Vagina (tissue), 2 donors: Measurements from ENCODE around the gene UBIAD1. TPM values are rescaled to one million over a fixed set of nuclear protein-coding genes. Genes with fewer than 3 reads are reported as not detected.

Source experiments
- DNase-seq, 2 donors: peaks; one replicate each; pipeline ENCODE4 v3.0.0-alpha.2; 2017; ENCODE audit errors: extremely low spot score in 2 of 2
- H3K27ac ChIP-seq: fragments of 200-600 bp; sonication (generic); one replicate; pipeline ENCODE4 v1.5.1; 2019
- H3K27me3 ChIP-seq: fragments of 200-600 bp; sonication (generic); one replicate; pipeline ENCODE4 v1.5.1; 2019
- H3K36me3 ChIP-seq, 2 donors: fragments of 200-600 bp; sonication (generic); one replicate each; pipeline ENCODE4 v1.5.1; 2017 to 2019
- H3K4me1 ChIP-seq: fragments of 200-600 bp; sonication (generic); one replicate; pipeline ENCODE4 v1.5.1; 2019
- H3K4me3 ChIP-seq, 2 donors: fragments of 200-600 bp; sonication (generic); 1 replicate in 1 of 2; 2 replicates in 1 of 2; pipeline ENCODE4 v1.5.1; 2016 to 2019
- H3K9me3 ChIP-seq: fragments of 200-600 bp; sonication (generic); one replicate; pipeline ENCODE4 v1.5.1; 2019
- POLR2A ChIP-seq, 2 donors: fragments of 450-650 bp; IDR thresholded peaks; one replicate each; pipeline ENCODE4 v1.6.1; 2017; ENCODE audit warnings: antibody characterized with exemption in 2 of 2, mild to moderate bottlenecking in 2 of 2, moderate library complexity in 2 of 2
- POLR2AphosphoS5 ChIP-seq, 2 donors: sonication (generic); formaldehyde crosslinking; IDR thresholded peaks; one replicate each; pipeline ENCODE4 v1.9.0; 2017; ENCODE audit warnings: antibody characterized with exemption in 2 of 2, mild to moderate bottlenecking in 2 of 2, low read depth in 1 of 2; ENCODE audit not compliant: insufficient read depth in 1 of 2
- intact Hi-C: fragments of 100-400 bp; cut with DNase I; formaldehyde crosslinking; loops from one replicate; pipeline ENCODE4 v1.15.1; 2023
- total RNA-seq: library from RNA; depleted of rRNA; stranded (reverse); fragments of >200 nt; gene quantifications from one replicate; pipeline ENCODE4 v1.2.3, GENCODE V29; 2016
- TF ChIP-seq, protein P1 (sequence below), 3 experiments: fragments of 450-650 bp in 2 of 3; fragments of 200-600 bp in 1 of 3; sonication (generic) in 1 of 3; IDR thresholded peaks; one replicate each; pipeline ENCODE4 v1.5.1; 2017 to 2019; ENCODE audit warnings: antibody characterized with exemption in 3 of 3, mild to moderate bottlenecking in 2 of 3, moderate library complexity in 2 of 3

Gene UBIAD1
- total RNA-seq, 1 donor from 2014 or later = 8.6 TPM

DNA sequence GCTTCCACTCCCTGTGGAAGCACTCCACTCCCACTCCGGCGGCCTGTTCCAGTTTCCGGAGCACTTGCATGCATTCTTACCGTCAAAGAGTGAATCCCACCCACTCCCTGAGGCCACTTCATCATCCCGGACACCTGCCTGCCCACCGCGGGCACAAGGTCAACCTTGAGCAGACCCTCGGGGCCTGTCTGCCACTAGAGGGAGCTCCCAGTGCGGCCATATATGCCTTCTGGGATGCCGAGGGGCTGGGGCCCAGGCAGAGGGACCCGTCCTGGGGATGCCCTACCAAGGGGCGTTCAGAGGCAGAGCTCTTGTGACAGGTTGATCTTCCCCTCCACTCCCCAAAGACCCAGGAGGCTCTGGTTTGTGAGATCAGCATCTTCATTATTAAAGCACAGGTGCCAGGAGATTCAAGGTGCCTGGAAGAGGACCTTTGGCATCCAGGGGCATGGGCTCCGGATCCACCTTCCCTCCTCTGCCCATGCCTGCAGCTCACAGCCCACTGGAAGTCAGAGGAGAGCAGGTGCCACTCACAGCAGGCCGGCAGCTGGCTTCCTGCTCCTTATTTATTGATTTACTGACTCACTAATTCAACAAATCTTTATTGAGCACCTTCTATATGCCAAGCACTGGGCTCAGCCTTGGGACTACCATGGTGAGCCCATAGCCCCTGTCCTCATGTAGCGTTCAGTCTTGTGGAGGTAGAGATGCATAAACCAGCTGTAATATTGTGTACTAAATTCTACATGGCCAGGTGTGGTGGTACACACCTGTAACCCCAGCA, 47.3 kb downstream of the UBIAD1 start:
- no peak overlapping the region for H3K27ac ChIP-seq
- TF ChIP-seq, protein P1, sequence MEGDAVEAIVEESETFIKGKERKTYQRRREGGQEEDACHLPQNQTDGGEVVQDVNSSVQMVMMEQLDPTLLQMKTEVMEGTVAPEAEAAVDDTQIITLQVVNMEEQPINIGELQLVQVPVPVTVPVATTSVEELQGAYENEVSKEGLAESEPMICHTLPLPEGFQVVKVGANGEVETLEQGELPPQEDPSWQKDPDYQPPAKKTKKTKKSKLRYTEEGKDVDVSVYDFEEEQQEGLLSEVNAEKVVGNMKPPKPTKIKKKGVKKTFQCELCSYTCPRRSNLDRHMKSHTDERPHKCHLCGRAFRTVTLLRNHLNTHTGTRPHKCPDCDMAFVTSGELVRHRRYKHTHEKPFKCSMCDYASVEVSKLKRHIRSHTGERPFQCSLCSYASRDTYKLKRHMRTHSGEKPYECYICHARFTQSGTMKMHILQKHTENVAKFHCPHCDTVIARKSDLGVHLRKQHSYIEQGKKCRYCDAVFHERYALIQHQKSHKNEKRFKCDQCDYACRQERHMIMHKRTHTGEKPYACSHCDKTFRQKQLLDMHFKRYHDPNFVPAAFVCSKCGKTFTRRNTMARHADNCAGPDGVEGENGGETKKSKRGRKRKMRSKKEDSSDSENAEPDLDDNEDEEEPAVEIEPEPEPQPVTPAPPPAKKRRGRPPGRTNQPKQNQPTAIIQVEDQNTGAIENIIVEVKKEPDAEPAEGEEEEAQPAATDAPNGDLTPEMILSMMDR (IDR thresholded peaks at IDR 0.05) = no peak
- TF ChIP-seq POLR2AphosphoS5 (IDR thresholded peaks at IDR 0.05; ENCODE audit: insufficient read depth in 1 of 2, low read depth in 1 of 2) (no peak), POLR2A (IDR thresholded peaks at IDR 0.05) (no peak)

DNA sequence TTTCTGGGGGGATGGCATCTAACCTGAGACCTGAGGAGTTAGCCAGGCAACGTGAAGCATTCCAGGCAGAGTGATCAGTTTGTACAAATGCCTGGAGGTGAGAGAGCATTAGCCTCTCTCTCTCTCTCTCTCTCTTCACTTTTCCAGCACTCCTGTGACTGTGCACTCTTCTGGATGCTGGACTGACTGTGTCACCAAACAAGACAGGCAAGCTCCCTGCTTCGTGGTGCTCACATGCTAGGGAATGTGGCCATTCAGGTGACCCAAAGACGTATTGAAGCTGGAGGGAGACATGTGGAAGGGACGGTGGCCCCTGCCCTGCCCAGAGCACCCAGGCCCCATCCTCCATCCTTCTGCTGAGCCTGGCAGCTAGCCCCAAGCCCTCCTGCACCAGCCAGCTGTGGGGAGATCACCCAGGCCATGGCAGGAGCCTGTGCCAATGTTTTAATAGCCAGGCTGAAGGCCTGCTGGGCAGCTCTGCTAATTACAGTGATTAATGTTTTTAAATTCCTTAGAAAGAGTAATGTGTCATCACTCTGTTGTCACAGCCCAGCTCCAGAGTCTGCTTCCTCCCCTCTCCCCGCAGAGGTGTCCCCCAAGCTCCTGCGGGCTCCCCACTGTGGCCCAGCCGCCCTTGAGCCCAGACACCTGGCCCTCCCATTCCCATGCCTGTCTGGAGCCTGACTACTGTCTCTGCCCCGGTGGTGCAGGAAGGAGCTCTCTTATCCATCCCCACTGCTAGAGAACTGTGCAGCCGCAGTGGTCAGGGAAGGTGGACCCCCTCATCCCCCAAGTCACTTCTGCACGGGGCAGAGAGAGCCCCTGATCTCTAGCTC, 48.9 kb downstream of the UBIAD1 start:
- Histone ChIP-seq H3K36me3 (no peaks in the 10 kb centered on the region), H3K9me3 (no peaks in the 10 kb centered on the region), H3K27ac (no peak overlapping the region), H3K4me1 (no peaks in the 10 kb centered on the region), H3K4me3 (no peak overlapping the region), H3K27me3 (no peaks in the 10 kb centered on the region)
- DNase-seq = no peak
- intact Hi-C loops = loop anchor here (10.0 kb wide), 1 partner anchor 293 kb away; no protein-coding TSS in a partner anchor
- TF ChIP-seq POLR2A (IDR thresholded peaks at IDR 0.05) (no peak), POLR2AphosphoS5 (IDR thresholded peaks at IDR 0.05; ENCODE audit: insufficient read depth in 1 of 2, low read depth in 1 of 2) (no peak)
- TF ChIP-seq, protein P1 (IDR thresholded peaks at IDR 0.05) = no peak

More for the DNA sequence above, 47.3 kb downstream of the UBIAD1 start:
- Histone ChIP-seq H3K4me3 (no peak overlapping the region), H3K9me3 (no peaks in the 10 kb centered on the region), H3K4me1 (no peaks in the 10 kb centered on the region), H3K36me3 (no peaks in the 10 kb centered on the region), H3K27me3 (no peaks in the 10 kb centered on the region)
- intact Hi-C loops = loop anchor here (10.0 kb wide), 1 partner anchor 294 kb away; no protein-coding TSS in a partner anchor
- DNase-seq = no peak

DNA sequence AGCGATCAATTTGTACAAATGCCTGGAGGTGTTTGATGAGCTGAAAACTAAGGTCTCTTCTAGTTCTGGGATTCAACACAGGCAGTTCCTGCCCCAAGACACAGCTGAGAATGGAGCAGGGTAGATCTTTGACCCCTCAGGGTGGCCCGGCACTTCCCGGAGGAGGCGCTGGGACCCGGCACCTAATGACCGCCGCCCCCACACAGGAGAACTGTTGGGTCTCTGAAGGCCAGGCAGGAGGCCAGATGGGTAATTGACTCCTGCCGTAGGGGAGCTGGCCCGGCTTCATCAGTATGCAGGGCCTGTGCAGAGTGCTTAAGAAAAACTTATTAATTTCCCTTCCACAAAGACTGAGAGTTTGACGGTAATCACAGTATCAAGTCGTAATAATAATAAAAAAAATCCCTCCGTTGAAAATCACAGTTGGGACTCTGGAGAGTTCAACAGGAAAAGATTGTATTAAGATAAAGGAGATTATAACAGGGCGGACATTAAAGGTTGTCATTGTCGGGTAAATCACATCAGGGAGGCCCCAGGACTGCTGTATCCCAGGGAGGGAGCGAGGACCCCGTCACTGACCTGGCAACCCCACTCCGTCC, 51.7 kb downstream of the UBIAD1 start:
- intact Hi-C loops = loop anchor here (10.0 kb wide), 1 partner anchor 290 kb away; no protein-coding TSS in a partner anchor
- no peak for DNase-seq
- H3K36me3 ChIP-seq = no peaks in the 10 kb centered on the region
- no peak overlapping the region for H3K4me3 ChIP-seq
- no peak overlapping the region for H3K27ac ChIP-seq
- no peak for TF ChIP-seq POLR2A (IDR thresholded peaks at IDR 0.05)
- TF ChIP-seq, protein P1 (IDR thresholded peaks at IDR 0.05) = no peak
- no peak for TF ChIP-seq POLR2AphosphoS5 (IDR thresholded peaks at IDR 0.05; ENCODE audit: insufficient read depth in 1 of 2, low read depth in 1 of 2)
- no peaks in the 10 kb centered on the region for H3K9me3 ChIP-seq
- no peaks in the 10 kb centered on the region for H3K27me3 ChIP-seq
- H3K4me1 ChIP-seq = no peaks in the 10 kb centered on the region

DNA sequence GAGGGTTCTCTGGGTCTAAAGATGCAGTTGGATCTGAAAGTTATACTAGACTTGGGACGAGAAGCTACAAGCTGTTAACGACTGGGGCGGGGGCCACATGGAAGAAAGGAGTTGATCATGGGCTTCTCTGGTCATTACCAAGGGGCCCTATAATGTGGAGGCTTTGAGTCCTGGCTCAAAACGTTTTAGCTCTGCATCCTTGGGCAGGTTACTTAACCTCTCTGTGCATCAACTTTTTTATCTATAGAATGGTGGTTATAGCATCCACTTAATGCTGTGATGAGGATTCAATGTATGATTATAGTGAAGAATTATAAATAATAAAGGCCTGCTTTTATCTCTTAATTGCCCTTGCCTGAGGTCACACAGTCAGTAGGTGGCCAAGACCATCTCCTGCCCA, 53.1 kb downstream of the UBIAD1 start:
- Histone ChIP-seq H3K4me3 (no peak overlapping the region), H3K27me3 (no peaks in the 10 kb centered on the region), H3K9me3 (no peaks in the 10 kb centered on the region), H3K4me1 (no peaks in the 10 kb centered on the region), H3K27ac (no peak overlapping the region), H3K36me3 (no peaks in the 10 kb centered on the region)
- intact Hi-C loops = loop anchor here (10.0 kb wide), 1 partner anchor 289 kb away; no protein-coding TSS in a partner anchor
- TF ChIP-seq POLR2A (IDR thresholded peaks at IDR 0.05) (no peak), POLR2AphosphoS5 (IDR thresholded peaks at IDR 0.05; ENCODE audit: insufficient read depth in 1 of 2, low read depth in 1 of 2) (no peak)
- TF ChIP-seq, protein P1 (IDR thresholded peaks at IDR 0.05) = no peak
- DNase-seq = no peak
